B cell (primary cell): ENCODE data around the gene PRR33. TPM values are rescaled to one million over a fixed set of nuclear protein-coding genes. Genes with fewer than 3 reads are reported as not detected.

ENCODE experiments used
- ATAC-seq: fragments of 200-7000 bp; cut with Tn5 transposase; one replicate; pipeline ENCODE4 v1.10.0; 2021; ENCODE audit warnings: low read depth, mild to moderate bottlenecking, moderate number of reproducible peaks, moderate library complexity
- CTCF ChIA-PET: fragments of 350-600 bp; sonication (Branson Sonifier 250); formaldehyde crosslinking; loops from one replicate; lab custom pipeline; 2021; ENCODE audit warnings: antibody characterized with exemption, inconsistent platforms; lab: Charles Lee
- POLR2A ChIA-PET: fragments of 350-600 bp; sonication (Branson Sonifier 250); formaldehyde crosslinking; loops from one replicate; lab custom pipeline; 2021; ENCODE audit warnings: antibody characterized with exemption; lab: Charles Lee
- DNase-seq: peaks from one replicate; pipeline ENCODE4 v3.0.0; 2013
- H2AFZ ChIP-seq: 2 replicates; pipeline ENCODE4 v1.6.1; 2012; ENCODE audit warnings: mild to moderate bottlenecking, low read depth, low read length; ENCODE audit not compliant: insufficient read depth, poor library complexity, severe bottlenecking
- H3K27ac ChIP-seq, 2 donors: 1 replicate in 1 of 2; 2 replicates in 1 of 2; pipeline ENCODE4 v1.5.1; 2012 to 2013; ENCODE audit warnings: low read length in 2 of 2, mild to moderate bottlenecking in 2 of 2, moderate library complexity in 1 of 2
- H3K27me3 ChIP-seq, 4 experiments: fragments of 200-600 bp in 1 of 4; sonication (generic) in 1 of 4; replicated peaks in 1 of 4; 1 replicate in 2 of 4; 2 replicates in 2 of 4; pipeline versions ENCODE4 v1.6.1 to v1.7.0; 2013 to 2016; ENCODE audit warnings: low read length in 3 of 4, mild to moderate bottlenecking in 2 of 4, mixed read lengths in 1 of 4, moderate library complexity in 1 of 4; ENCODE audit not compliant: insufficient read depth in 4 of 4, control insufficient read depth in 3 of 4; ENCODE audit errors: control extremely low read depth in 1 of 4
- H3K36me3 ChIP-seq, 2 experiments: replicated peaks in 1 of 2; 1 replicate in 1 of 2; 2 replicates in 1 of 2; pipeline versions ENCODE4 v1.6.1 to v1.7.1; 2013; ENCODE audit warnings: low read length in 1 of 2; ENCODE audit not compliant: insufficient read depth in 2 of 2, control insufficient read depth in 1 of 2; ENCODE audit errors: control extremely low read depth in 1 of 2, extremely low read depth in 1 of 2
- H3K4me1 ChIP-seq, 2 donors: fragments of 200-600 bp in 1 of 2; sonication (generic) in 1 of 2; 1 replicate in 1 of 2; 2 replicates in 1 of 2; pipeline versions ENCODE4 v1.5.1 to v1.6.1; 2013 to 2017; ENCODE audit warnings: low read length in 2 of 2; ENCODE audit not compliant: control insufficient read depth in 2 of 2, insufficient read depth in 2 of 2
- H3K4me2 ChIP-seq: replicated peaks from 2 replicates; pipeline ENCODE3; 2012; ENCODE audit warnings: mild to moderate bottlenecking, low read depth, low read length; ENCODE audit not compliant: poor library complexity, severe bottlenecking
- H3K4me3 ChIP-seq, 5 experiments: fragments of 200-600 bp in 1 of 5; sonication (generic) in 1 of 5; 1 replicate in 3 of 5; 2 replicates in 2 of 5; pipeline versions ENCODE4 v1.5.1 to v1.7.0; 2011 to 2016; ENCODE audit warnings: low read length in 4 of 5, mild to moderate bottlenecking in 4 of 5, low read depth in 2 of 5, control low read depth in 1 of 5, moderate library complexity in 1 of 5; ENCODE audit not compliant: insufficient read depth in 1 of 5; ENCODE audit errors: control extremely low read depth in 1 of 5, extremely low read depth in 1 of 5
- H3K79me2 ChIP-seq: fragments of 200-600 bp; sonication (generic); one replicate; pipeline ENCODE4 v1.6.0; 2016; ENCODE audit warnings: low read length; ENCODE audit not compliant: control insufficient read depth, insufficient read depth
- H3K9ac ChIP-seq: fragments of 200-600 bp; sonication (generic); 2 replicates; pipeline ENCODE4 v1.6.1; 2017; ENCODE audit warnings: mild to moderate bottlenecking, low read length, moderate library complexity
- H3K9me3 ChIP-seq, 3 donors: one replicate each; pipeline versions ENCODE4 v1.6.1 to v1.7.1; 2013; ENCODE audit warnings: low read length in 2 of 3; ENCODE audit not compliant: control insufficient read depth in 2 of 3, insufficient read depth in 1 of 3; ENCODE audit errors: control extremely low read depth in 1 of 3
- H4K20me1 ChIP-seq: 2 replicates; pipeline ENCODE4 v1.6.0; 2012; ENCODE audit warnings: mild to moderate bottlenecking, low read length; ENCODE audit not compliant: insufficient read depth, control insufficient read depth, poor library complexity, severe bottlenecking
- H3K27ac Mint-ChIP-seq: one replicate; pipeline ENCODE4 v1.8.0; 2021; ENCODE audit warnings: mixed read lengths
- H3K27me3 Mint-ChIP-seq: one replicate; pipeline ENCODE4 v1.8.0; 2021; ENCODE audit warnings: mixed read lengths
- H3K4me1 Mint-ChIP-seq: one replicate; pipeline ENCODE4 v1.8.0; 2021; ENCODE audit warnings: mixed read lengths
- H3K4me3 Mint-ChIP-seq: one replicate; pipeline ENCODE4 v1.8.0; 2021; ENCODE audit warnings: mixed read lengths
- H3K9me3 Mint-ChIP-seq: one replicate; pipeline ENCODE4 v1.8.0; 2022; ENCODE audit warnings: mixed read lengths; ENCODE audit not compliant: insufficient read depth
- CTCF ChIP-seq: fragments of 200-600 bp; IDR thresholded peaks from one replicate; pipeline ENCODE4 v1.8.0; 2022; ENCODE audit warnings: antibody characterized with exemption, mild to moderate bottlenecking
- EZH2 ChIP-seq: IDR thresholded peaks from 2 replicates; pipeline ENCODE4 v1.6.1; 2012; ENCODE audit warnings: borderline replicate concordance, low read depth, mild to moderate bottlenecking, moderate library complexity, low read length; ENCODE audit not compliant: insufficient read depth, poor library complexity, severe bottlenecking
- WGBS: methylation state at CpG from one replicate; pipeline ENCODE4 v1.1.5; 2013; ENCODE audit warnings: missing lambda C conversion rate; ENCODE audit not compliant: insufficient coverage; 5-methylcytosine and 5-hydroxymethylcytosine counted together
- intact Hi-C: fragments of 100-400 bp; cut with micrococcal nuclease; formaldehyde crosslinking; loops from one replicate; pipeline ENCODE4 v1.10.0; 2022
- polyA plus RNA-seq: library from polyadenylated mRNA; depleted of rRNA; stranded (reverse); fragments of >200 nt; gene quantifications from 2 replicates; pipeline ENCODE4 v1.2.3, GENCODE V29; 2012
- total RNA-seq, 2 donors: library from RNA; stranded (reverse); fragments of 120-200 nt in 1 of 2; gene quantifications; 1 replicate in 1 of 2; 2 replicates in 1 of 2; pipeline versions ENCODE4 v1.2.3 to v1.2.4, GENCODE V29; 2013 to 2022

PRR33 gene
- total and polyA plus RNA-seq, 2 donors (not counting 1 experiment from before 2014, with no cell fraction given) = not detected

- no peak overlapping the region for H3K27ac ChIP-seq
- no peaks in the 10 kb centered on the region for H3K4me1 ChIP-seq
- intact Hi-C loops = no loop called here
- no peaks in the 10 kb centered on the region for H3K36me3 ChIP-seq
- Mint-ChIP-seq H3K27me3 (peaks cover 16% of the 10 kb centered on the region), H3K27ac (no peak overlapping the region), H3K4me3 (no peak overlapping the region), H3K4me1 (peaks cover 22% of the 10 kb centered on the region), H3K9me3 (no peaks in the 10 kb centered on the region)
- TF ChIP-seq CTCF (no peak), EZH2 (no peak)
- no peaks in the 10 kb centered on the region for H3K79me2 ChIP-seq
- peaks cover 0 to 4% (median 0%) of the 10 kb centered on the region in 4 experiments for H3K27me3 ChIP-seq
- H3K9ac ChIP-seq = no peak overlapping the region
- H4K20me1 ChIP-seq = no peaks in the 10 kb centered on the region
- ATAC-seq = no peak
- POLR2A ChIA-PET = no interaction called here
- CTCF ChIA-PET = interaction anchor here (1.4 kb wide), 1 partner anchor 87 kb away, joined by 4 read pairs; no protein-coding TSS in a partner anchor
- WGBS = 93% methylated on average over 27 of the region's 31 CpGs
- no peak overlapping the region for H3K4me3 ChIP-seq
- H3K4me2 ChIP-seq = no peak overlapping the region
- no peaks in the 10 kb centered on the region for H3K9me3 ChIP-seq
- DNase-seq = no peak
- H2AFZ ChIP-seq = no peak overlapping the region
Observed at GRCh38 chr11:1913271-1914060, 21.8 kb upstream of the PRR33 start.

GRCh38 chr11:1912289-1912878, 20.7 kb upstream of the PRR33 start:
- H3K4me3 Mint-ChIP-seq = no peak overlapping the region
- H3K4me3 ChIP-seq = no peak overlapping the region

More at GRCh38 chr11:1912289-1912878, 20.7 kb upstream of the PRR33 start:
- Mint-ChIP-seq H3K4me1 (peaks cover 22% of the 10 kb centered on the region), H3K27me3 (peaks cover 17% of the 10 kb centered on the region), H3K27ac (no peak overlapping the region), H3K9me3 (no peaks in the 10 kb centered on the region)
- Histone ChIP-seq H3K9ac (no peak overlapping the region), H3K36me3 (no peaks in the 10 kb centered on the region), H3K4me1 (no peaks in the 10 kb centered on the region), H3K27ac (no peak overlapping the region), H2AFZ (no peak overlapping the region), H4K20me1 (no peaks in the 10 kb centered on the region), H3K9me3 (no peaks in the 10 kb centered on the region), H3K79me2 (no peaks in the 10 kb centered on the region), H3K4me2 (no peak overlapping the region), H3K27me3 (peaks cover 0 to 6% (median 0%) of the 10 kb centered on the region in 4 experiments)
- POLR2A ChIA-PET = no interaction called here
- DNase-seq (no peak), ATAC-seq (no peak)
- CTCF ChIA-PET = no interaction called here
- intact Hi-C loops = no loop called here
- WGBS = 63% methylated on average over 7 of the region's 13 CpGs
- no peak for TF ChIP-seq EZH2
- no peak for TF ChIP-seq CTCF
